Fibroblast of villous mesenchyme (primary cell): ENCODE results near the gene SGPL1. TPM values are rescaled to one million over a fixed set of nuclear protein-coding genes. Genes with fewer than 3 reads are reported as not detected.

Experiments used
- DNase-seq: peaks from one replicate; pipeline ENCODE4 v3.0.0-alpha.2; 2010; ENCODE audit warnings: low read depth
- H3K4me3 ChIP-seq: 2 replicates; pipeline ENCODE4 v1.5.1; 2011; ENCODE audit warnings: low read depth, mild to moderate bottlenecking, low read length
- total RNA-seq: library from RNA; depleted of rRNA; stranded (reverse); fragments of >200 nt; gene quantifications from 2 replicates; pipeline ENCODE4 v1.2.3, GENCODE V29; 2012
- TF ChIP-seq, protein P1 (sequence below): IDR thresholded peaks from 2 replicates; pipeline ENCODE4 v1.5.1; 2012; ENCODE audit warnings: low read depth, mild to moderate bottlenecking, low read length; ENCODE audit not compliant: insufficient read depth

Gene SGPL1
- total RNA-seq, 1 donor, result 54.4 TPM

DNA sequence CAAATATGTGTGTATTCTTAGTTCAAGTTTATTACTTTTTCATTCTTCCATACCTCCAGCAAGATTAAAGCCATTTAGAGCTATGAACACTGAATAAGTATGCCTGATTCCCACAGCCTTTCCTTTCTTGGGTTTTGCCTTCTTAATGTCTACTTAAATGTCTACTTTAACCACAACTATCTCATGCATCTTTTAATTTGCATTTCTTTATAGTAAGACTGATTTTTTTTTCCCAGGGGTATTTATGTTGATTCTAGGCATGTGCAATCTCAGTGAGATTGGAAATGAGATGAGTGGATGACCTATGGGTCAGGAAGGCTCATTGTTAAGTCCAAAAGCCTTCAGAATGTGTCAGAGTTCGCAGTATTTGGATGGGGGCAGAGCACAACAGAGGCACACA lies 69.0 kb downstream of the SGPL1 start:
- no peak overlapping the region for H3K4me3 ChIP-seq
- no peak for DNase-seq
- TF ChIP-seq, protein P1, sequence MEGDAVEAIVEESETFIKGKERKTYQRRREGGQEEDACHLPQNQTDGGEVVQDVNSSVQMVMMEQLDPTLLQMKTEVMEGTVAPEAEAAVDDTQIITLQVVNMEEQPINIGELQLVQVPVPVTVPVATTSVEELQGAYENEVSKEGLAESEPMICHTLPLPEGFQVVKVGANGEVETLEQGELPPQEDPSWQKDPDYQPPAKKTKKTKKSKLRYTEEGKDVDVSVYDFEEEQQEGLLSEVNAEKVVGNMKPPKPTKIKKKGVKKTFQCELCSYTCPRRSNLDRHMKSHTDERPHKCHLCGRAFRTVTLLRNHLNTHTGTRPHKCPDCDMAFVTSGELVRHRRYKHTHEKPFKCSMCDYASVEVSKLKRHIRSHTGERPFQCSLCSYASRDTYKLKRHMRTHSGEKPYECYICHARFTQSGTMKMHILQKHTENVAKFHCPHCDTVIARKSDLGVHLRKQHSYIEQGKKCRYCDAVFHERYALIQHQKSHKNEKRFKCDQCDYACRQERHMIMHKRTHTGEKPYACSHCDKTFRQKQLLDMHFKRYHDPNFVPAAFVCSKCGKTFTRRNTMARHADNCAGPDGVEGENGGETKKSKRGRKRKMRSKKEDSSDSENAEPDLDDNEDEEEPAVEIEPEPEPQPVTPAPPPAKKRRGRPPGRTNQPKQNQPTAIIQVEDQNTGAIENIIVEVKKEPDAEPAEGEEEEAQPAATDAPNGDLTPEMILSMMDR, result no peak

DNA sequence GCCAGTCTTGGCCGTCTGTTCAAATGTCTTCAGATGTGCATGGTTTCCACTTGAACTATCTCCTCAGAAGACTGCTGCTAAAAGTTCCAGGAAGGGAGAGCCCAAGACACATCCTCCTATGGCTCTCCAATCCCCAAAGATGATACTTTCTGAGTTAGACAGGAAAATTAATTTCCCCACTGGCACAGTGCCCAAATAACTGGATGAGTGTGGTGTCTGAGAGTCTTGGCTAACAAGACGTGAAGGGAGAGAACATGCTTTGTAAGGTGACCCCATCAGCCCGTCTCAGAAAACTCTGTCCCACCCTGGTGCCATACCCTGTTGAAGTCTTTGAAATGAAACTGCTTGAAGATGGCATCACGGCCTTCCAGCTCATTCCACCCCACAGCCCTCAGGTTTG lies 69.7 kb downstream of the SGPL1 start:
- TF ChIP-seq, protein P1, result no peak
- no peak for DNase-seq
- no peak overlapping the region for H3K4me3 ChIP-seq

- TF ChIP-seq, protein P1, result no peak
- no peak overlapping the region for H3K4me3 ChIP-seq
- DNase-seq, result no peak
These were observed 70.5 kb downstream of the SGPL1 start for GRCh38 chr10:70885931-70886903.

- no peak for DNase-seq
- peak overlapping the region; percentile 77 for H3K4me3 ChIP-seq
- TF ChIP-seq, protein P1, result no peak
These were observed 71.3 kb downstream of the SGPL1 start for GRCh38 chr10:70886921-70887665.

DNA sequence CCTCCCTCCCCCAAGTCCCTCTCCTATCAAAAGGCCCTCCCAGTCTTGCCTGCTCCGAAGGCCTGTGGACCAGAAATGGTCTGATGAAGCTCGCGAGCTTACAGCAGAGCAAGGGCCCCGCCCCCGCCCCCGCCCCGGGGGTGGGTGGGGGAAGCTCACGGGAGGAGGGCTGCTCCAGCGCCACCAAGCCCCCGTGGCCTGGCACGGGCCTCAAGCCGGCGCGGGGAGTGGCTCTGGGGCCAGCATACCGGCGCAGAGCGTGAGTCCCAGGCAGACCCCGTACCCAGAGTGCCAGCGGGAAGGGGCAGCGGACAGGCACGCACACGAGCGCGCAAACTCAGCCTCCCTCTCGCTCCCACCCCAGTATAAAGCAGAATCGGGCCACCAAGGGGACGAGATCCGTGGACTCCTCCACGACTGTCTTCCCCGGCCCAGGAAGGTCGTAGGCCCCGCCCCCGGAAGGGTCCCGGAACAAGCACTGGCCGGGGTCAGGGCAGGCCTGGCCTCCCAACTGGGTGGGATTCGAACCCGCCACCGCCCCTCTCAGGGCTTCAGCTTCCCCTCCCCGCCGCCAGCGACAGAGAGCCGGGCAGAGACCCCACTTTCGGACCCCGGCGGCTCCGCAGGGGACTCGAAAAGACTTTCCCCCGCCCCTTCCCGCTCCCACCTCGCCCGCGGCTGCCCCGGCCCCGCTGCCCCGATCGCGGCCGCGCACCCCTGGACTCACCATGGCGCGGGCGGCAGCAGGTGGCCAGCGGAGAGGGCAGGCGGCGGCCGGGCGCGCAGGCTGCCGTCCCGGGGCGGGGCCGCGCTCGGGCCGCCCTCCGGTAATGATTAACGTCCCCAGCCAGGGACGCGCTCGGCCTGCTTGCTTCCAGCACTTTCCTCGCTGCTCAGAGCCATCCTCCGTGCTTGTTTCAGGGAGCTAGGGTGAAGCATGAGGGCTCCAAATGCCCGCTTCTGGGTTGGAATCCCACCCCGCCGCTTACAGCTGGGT lies 72.4 kb downstream of the SGPL1 start, which contains the start of gene PCBD1:
PCBD1 (minus strand) TSS at position 762 of the 997 bp plus-strand sequence; CDS start at position 730, 32 bp downstream.
- TF ChIP-seq, protein P1, result no peak
- H3K4me3 ChIP-seq, result peak within 1 kb of the TSS; percentile 77
- peak; percentile 73 for DNase-seq

DNA sequence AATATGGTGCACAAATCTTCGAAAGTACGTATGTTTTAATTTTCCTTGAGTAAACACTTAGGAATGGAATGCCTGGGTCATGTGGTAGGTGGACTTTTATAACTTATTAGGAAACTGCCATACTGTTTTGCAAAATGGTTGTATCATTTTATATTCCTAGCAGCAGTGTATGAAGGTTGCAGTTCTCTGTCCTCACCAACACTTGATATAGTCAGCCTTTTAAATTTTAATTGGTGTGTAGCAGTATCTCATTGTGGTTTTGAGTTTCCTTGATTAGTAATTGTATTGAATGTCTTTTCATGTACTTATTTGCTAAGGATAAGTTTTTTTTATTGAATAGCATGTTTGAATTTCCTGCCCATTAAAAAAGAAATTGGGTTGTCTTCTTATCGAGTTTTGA lies 73.5 kb downstream of the SGPL1 start:
- no peak overlapping the region for H3K4me3 ChIP-seq
- DNase-seq, result peak; percentile 40
- TF ChIP-seq, protein P1, result no peak
